DND-41 (cell line): Measurements from ENCODE around the gene UBE2Q2.

Experiments used
- ATAC-seq: fragments of 200-7000 bp; cut with Tn5 transposase; 3 replicates; pipeline ENCODE4 v1.9.1; 2021; ENCODE audit warnings: low read depth; ENCODE audit not compliant: insufficient read depth
- DNase-seq: peaks from one replicate; pipeline ENCODE4 v3.0.0-alpha.2; 2020
- H2AFZ ChIP-seq: 2 replicates; pipeline ENCODE4 v1.6.0; 2012; ENCODE audit warnings: low read depth, low read length
- H3K27ac ChIP-seq: 2 replicates; pipeline ENCODE4 v1.5.1; 2012; ENCODE audit warnings: low read length, inconsistent platforms
- H3K27me3 ChIP-seq: fragments of 200-600 bp; sonication (generic); 2 replicates; pipeline ENCODE4 v1.6.0; 2012; ENCODE audit warnings: low read length, mild to moderate bottlenecking, inconsistent platforms; ENCODE audit not compliant: insufficient read depth, poor library complexity
- H3K36me3 ChIP-seq: 2 replicates; pipeline ENCODE4 v1.5.1; 2012; ENCODE audit warnings: low read length, inconsistent platforms; ENCODE audit not compliant: insufficient read depth
- H3K4me1 ChIP-seq: 2 replicates; pipeline ENCODE4 v1.5.1; 2012; ENCODE audit warnings: mild to moderate bottlenecking, low read length; ENCODE audit not compliant: insufficient read depth
- H3K4me2 ChIP-seq: 2 replicates; pipeline ENCODE4 v1.6.0; 2012; ENCODE audit warnings: mild to moderate bottlenecking, moderate library complexity, low read length, inconsistent platforms; ENCODE audit not compliant: insufficient read depth
- H3K4me3 ChIP-seq, 2 experiments: fragments of 200-600 bp in 1 of 2; shearing (Covaris generic) in 1 of 2; 2 replicates each; pipeline ENCODE4 v1.5.1; 2012 to 2016; ENCODE audit warnings: inconsistent platforms in 2 of 2, low read length in 2 of 2, mild to moderate bottlenecking in 2 of 2, low read depth in 1 of 2, moderate library complexity in 1 of 2
- H3K79me2 ChIP-seq: 2 replicates; pipeline ENCODE4 v1.6.0; 2012; ENCODE audit warnings: low read length, inconsistent platforms; ENCODE audit not compliant: insufficient read depth
- H3K9ac ChIP-seq: 2 replicates; pipeline ENCODE4 v1.6.0; 2012; ENCODE audit warnings: low read depth, mild to moderate bottlenecking, inconsistent platforms, low read length, moderate library complexity
- H3K9me3 ChIP-seq: 2 replicates; pipeline ENCODE4 v1.5.1; 2012; ENCODE audit warnings: low read length, moderate library complexity, mild to moderate bottlenecking, inconsistent platforms; ENCODE audit not compliant: insufficient read depth, severe bottlenecking
- H4K20me1 ChIP-seq: 2 replicates; pipeline ENCODE4 v1.6.0; 2012; ENCODE audit warnings: low read length; ENCODE audit not compliant: insufficient read depth
- CTCF ChIP-seq: IDR thresholded peaks from 2 replicates; pipeline ENCODE4 v1.5.1; 2012; ENCODE audit warnings: borderline replicate concordance, low read length, moderate library complexity, mild to moderate bottlenecking; ENCODE audit not compliant: poor library complexity, severe bottlenecking; ENCODE audit errors: extremely low read depth
- EZH2 ChIP-seq: IDR thresholded peaks from 3 replicates; pipeline ENCODE4 v1.6.1; 2012; ENCODE audit warnings: borderline replicate concordance, low read depth, mild to moderate bottlenecking, moderate library complexity, low read length, inconsistent platforms; ENCODE audit not compliant: severe bottlenecking

The UBE2Q2 gene

GRCh38 chr15:75820206-75820605 is 23.0 kb upstream of the UBE2Q2 start:
- Histone ChIP-seq H3K9ac (no peak overlapping the region), H3K4me1 (no peaks in the 10 kb centered on the region), H3K4me2 (no peak overlapping the region), H3K36me3 (no peaks in the 10 kb centered on the region), H4K20me1 (no peaks in the 10 kb centered on the region), H3K27ac (no peak overlapping the region), H3K9me3 (no peaks in the 10 kb centered on the region), H3K79me2 (no peaks in the 10 kb centered on the region), H3K4me3 (no peak overlapping the region), H2AFZ (no peak overlapping the region), H3K27me3 (no peaks in the 10 kb centered on the region)
- DNase-seq (no peak), ATAC-seq (no peak)
- TF ChIP-seq CTCF, result no peak
- TF ChIP-seq EZH2, result no peak

- DNase-seq, result no peak
Measured at GRCh38 chr15:75821786-75822345, 21.4 kb upstream of the UBE2Q2 start.

GRCh38 chr15:75822685-75823278 is 20.5 kb upstream of the UBE2Q2 start:
- Histone ChIP-seq H3K79me2 (no peaks in the 10 kb centered on the region), H3K36me3 (no peaks in the 10 kb centered on the region), H3K4me1 (no peaks in the 10 kb centered on the region), H3K27me3 (peaks cover 7% of the 10 kb centered on the region), H2AFZ (no peak overlapping the region), H3K4me2 (no peak overlapping the region), H3K9ac (no peak overlapping the region), H3K4me3 (no peak overlapping the region), H3K27ac (no peak overlapping the region), H4K20me1 (no peaks in the 10 kb centered on the region), H3K9me3 (no peaks in the 10 kb centered on the region)
- no peak for TF ChIP-seq CTCF
- no peak for TF ChIP-seq EZH2
- ATAC-seq, result no peak
- no peak for DNase-seq

More at GRCh38 chr15:75821786-75822345, 21.4 kb upstream of the UBE2Q2 start:
- TF ChIP-seq CTCF (no peak), EZH2 (no peak)
- Histone ChIP-seq H3K27ac (no peak overlapping the region), H3K9me3 (no peaks in the 10 kb centered on the region), H3K27me3 (peaks cover 7% of the 10 kb centered on the region), H2AFZ (no peak overlapping the region), H3K4me3 (no peak overlapping the region), H4K20me1 (no peaks in the 10 kb centered on the region), H3K36me3 (no peaks in the 10 kb centered on the region), H3K4me2 (no peak overlapping the region), H3K79me2 (no peaks in the 10 kb centered on the region), H3K9ac (no peak overlapping the region), H3K4me1 (no peaks in the 10 kb centered on the region)
- no peak for ATAC-seq
